GM19025 (cell line): Measurements from ENCODE around the gene GSTA4.

Experiments
- ATAC-seq: cut with Tn5 transposase; IDR thresholded peaks from one replicate; pipeline ENCODE4 v1.9.1; 2021; ENCODE audit warnings: mild to moderate bottlenecking, low read depth, moderate library complexity; ENCODE audit not compliant: unreplicated experiment

The GSTA4 gene, protein sequence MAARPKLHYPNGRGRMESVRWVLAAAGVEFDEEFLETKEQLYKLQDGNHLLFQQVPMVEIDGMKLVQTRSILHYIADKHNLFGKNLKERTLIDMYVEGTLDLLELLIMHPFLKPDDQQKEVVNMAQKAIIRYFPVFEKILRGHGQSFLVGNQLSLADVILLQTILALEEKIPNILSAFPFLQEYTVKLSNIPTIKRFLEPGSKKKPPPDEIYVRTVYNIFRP

DNA sequence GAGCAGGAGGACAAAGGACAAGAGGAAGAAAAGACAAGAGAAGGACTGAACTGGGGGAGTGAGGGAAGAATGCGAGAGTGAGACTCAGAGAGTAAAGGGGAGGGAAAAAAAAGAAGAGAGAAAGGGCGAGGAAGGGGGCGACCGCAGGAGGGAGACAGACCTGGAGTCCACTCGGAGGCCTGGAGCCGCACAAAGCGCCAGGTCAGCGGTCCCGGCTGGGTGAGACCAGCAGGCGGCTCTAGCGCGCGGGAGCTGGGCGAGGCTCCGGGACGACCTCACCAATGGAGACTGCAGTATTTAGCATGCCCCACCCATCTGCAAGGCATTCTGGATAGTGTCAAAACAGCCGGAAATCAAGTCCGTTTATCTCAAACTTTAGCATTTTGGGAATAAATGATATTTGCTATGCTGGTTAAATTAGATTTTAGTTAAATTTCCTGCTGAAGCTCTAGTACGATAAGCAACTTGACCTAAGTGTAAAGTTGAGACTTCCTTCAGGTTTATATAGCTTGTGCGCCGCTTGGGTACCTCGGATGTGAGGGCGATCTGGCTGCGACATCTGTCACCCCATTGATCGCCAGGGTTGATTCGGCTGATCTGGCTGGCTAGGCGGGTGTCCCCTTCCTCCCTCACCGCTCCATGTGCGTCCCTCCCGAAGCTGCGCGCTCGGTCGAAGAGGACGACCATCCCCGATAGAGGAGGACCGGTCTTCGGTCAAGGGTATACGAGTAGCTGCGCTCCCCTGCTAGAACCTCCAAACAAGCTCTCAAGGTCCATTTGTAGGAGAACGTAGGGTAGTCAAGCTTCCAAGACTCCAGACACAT is at the start of gene GSTA4:
Gene GSTA4 (minus strand): TSS at position 196 of the 824 bp plus-strand sequence. CDS start 1,041 bp downstream, outside the sequence.
- ATAC-seq: peak; percentile 97

DNA sequence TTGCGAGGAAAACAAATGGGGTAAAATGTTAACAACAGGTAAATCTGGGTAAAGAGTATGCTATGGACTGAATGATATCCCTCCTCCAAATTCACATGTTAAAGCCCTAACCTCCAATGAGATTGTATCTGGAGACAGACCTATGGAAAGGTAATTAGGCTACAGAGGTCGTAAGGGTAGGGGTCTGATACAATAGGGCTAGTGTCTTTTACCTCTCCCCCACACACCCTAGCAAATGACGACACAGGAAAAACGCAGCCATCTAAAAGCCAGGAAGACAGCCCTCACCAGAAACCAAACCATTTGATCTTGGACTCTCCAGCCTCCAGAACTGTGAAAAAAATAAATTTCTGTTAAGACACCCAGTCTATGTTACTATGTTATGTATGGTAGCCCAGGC is 49.5 kb upstream of the GSTA4 start:
- no peak for ATAC-seq

DNA sequence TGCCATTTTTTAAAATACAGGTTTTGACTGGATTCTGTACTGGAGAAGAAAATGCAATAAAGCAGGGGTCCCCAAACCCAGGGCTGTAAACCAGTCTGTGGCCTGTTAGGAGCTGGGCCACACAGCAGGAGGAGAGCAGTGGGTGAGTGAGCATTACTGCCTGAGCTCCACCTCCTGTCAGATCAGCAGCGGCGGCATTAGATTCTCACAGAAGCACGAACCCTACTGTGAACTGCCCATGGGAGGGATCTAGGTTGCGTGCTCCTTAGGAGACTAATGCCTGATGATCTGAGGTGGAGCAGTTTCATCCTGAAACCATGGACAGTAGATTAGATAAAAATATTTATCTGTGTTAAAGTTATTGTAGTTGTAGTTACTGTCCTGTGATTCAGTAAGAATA is 49.0 kb upstream of the GSTA4 start:
- ATAC-seq: no peak

DNA sequence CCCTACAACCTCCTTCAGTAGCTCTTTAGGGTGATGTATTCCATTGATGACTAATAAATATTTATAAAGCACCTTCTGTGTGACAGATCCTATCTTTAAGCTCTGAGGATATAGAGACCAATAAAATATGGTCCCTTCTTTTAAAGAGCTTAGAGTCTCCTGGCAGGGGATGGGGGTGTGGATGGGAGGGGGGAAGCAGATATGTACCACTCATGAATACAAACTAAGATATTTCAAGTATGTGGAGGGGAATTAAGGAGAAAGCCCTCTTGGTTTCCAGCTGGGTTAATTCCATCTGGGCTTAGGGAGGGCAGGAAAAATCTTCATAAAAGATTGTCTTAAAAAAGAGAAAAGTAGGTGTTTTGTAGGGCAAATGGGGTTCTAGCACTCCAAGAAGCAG is 48.5 kb upstream of the GSTA4 start:
- ATAC-seq: no peak

DNA sequence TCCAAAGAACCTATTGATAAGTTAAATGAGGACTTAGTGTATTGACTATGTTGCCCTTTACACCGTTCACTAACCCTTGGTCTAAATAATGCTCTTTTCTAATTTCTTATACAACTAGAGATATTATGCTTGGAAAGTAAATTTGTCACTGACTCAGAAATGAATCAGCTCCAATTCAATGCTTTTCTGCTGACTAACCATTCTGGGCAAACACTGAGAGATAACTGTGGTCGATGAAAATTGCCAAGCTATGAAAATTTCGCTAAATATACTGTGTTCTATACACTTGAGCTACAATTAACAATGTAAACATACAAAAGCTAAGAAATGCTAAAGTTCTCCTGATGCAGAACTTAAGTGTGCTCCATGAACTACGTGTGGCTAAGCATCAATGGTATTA is 47.0 kb upstream of the GSTA4 start:
- ATAC-seq: no peak

DNA sequence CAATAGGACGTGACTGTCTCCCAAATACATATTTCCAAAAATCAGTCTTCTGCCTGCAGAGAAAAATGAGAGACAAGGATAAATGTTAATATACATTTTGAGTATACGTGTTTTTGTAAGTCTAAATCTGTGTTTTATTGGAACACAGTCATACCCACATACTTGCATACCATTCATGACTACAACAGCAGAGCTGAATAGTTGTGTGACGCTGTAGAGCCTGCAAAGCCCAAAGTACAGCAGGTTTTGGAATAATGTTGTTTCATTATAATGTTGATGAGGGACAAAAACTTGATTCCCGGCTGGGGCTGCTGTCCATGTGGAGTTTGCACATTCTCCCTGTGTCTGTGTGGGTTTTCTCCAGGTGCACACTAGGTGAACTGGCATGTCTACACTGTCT is 46.3 kb upstream of the GSTA4 start:
- ATAC-seq: no peak

DNA sequence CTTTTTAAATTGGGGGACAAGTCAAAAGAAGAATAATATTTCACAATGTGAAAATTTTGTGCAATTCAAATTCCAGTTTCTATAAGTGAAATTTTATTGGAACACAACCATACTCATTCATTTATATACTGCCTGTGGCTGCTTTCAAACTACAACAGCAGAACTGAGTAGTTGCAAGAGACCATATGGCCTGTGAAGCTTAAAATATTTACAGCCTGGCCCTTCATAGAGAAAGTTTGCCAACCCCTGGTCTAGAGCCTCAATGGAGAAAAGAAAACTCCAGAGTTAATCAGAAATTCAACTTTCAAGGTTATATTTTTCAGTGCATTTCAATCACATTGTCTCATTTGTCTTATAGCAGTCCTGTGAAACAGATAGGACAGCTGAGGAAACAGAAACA is 43.5 kb upstream of the GSTA4 start:
- ATAC-seq: no peak

DNA sequence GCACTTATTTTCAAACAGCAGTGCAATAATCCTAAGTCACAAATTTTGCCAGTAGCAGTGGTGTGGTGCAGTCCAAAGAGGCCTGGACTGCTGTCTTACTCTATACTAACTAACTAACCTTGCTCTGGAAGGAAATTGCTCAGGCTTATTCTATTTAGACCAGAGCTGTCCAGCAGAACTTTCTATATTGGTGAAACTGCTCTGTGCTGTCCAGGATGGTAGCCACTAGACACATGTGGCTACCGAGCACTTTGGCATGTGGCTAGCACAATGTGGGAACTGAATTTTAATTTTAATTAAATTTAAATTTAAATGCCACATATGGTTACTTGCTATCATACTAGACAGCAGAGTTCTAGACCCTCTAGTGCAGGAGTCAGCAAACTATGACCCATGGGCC is 43.1 kb upstream of the GSTA4 start:
- ATAC-seq: no peak

DNA sequence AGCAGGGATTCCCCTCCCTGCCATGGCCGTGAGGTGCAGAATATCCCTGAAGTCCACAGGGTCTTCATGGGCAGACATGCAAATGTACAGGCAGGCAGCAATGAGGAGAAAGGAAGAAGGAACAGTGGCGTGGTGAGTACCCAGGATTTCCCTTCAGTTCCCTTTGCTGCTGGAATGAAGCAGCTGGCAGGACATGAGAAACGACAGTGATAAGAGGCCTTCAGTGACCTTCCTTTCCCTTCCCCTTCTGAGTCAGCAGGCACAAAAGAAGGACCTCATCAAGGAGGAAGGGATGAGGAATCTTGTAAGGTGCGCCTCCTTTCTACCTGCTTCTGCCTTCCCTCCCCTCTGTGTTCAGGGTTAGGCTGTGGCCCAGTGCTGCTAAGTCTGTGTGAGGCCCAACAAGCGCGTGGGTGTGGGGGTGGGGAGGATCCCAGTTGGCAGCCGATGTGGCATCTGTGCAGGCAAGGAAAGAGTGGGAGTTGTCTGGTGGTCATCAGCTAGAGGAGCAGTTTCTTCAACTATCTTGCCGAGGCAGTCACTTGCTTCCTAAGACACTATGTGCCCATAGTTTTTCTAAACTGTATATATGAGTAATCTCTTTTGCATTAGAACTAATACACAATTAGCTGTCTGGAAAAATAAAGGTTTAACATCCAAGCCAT is 40.6 kb upstream of the GSTA4 start:
- no peak for ATAC-seq

DNA sequence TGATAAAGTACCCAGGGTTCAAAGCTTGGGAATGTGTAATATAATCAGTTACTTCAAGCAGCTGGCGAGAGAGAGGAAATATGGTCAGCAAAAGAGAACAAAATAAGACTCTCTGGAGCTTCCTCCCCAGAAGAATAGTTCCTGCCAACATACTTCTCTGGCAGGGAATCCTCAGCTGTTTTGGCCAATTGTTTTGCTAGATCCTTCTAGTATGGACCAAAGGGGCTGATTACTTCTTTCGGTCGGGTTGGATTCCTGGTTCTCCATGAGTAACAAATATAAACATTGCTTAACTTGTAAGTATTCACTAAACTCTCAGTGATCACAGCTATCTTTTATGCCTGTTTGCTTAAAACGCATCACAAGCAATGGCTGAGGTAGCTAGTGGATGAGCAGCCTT is 38.7 kb upstream of the GSTA4 start:
- ATAC-seq: no peak

DNA sequence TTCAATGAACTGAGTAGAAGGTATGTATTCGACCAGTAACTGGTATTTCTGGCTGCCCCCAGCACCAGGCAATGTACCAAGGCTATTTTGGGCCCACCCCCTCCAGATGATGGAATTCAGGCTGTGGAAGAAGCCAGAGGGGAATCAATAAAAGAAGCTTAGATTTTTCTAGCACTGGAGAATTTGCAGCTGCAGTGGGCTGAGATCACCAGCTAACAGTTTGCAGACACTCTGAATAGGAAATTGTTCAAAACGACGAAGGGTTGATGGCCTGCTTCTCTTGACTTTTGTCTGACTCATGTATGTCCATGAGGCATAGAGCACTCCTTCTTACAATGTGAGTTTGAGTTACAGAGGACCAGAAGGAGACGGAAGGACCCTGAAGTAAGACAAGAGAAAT is 37.8 kb upstream of the GSTA4 start:
- no peak for ATAC-seq

DNA sequence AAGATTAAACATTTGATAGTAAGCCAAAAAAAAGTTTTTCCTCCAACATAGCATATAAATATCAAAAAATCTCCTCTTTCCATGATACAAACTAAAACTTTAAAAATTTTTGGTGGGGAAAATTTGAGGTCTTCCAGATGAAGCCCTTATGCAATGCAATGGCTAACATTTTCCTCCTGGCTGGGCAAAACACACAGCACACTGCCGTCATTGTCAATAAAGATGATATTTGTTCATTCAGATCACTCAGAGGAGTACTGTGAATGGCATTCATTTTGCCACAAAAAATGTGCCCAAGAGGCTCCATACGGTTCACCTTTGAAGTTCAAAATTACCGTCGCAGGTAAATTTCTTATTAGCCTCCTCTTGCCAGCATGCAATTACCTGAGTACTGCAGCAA is 36.2 kb upstream of the GSTA4 start:
- ATAC-seq: no peak

DNA sequence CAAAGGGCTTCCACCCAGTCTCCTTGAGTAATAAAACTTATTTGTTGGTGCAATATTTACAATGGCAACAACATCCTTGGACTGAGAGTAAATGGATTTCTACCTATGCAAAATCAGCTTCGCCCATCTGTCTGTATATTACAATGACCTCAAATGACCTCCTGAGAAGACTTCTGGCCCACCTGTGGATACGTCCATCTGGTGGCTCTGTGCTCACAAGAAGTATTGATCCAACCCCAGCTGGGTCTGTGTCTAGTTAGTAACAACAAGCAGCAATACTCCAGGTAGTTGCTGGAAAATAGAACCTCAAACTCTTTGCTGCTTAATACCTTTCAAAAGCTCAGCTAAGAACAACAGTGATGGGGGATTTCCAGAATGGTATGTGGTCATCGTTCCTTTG is 34.7 kb upstream of the GSTA4 start:
- ATAC-seq: no peak

DNA sequence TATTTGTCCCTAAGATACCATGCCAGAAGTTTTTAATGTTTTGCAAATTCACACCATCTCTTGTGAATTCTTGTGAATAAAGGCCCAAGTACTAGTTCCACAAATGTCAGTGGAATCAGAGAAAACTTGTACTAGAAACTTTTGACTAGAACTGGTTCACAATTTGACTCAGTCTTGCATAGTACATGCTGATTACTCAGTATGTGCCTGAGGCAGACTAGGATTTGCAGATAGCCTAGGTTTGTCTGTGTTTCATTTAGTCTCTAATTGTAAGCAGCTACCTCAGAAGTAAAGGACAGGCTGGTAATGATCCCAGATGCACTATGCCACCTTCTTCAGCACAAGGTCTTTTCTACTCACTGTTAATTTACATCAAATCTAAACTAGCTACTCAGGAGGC is 34.2 kb upstream of the GSTA4 start:
- ATAC-seq: no peak

DNA sequence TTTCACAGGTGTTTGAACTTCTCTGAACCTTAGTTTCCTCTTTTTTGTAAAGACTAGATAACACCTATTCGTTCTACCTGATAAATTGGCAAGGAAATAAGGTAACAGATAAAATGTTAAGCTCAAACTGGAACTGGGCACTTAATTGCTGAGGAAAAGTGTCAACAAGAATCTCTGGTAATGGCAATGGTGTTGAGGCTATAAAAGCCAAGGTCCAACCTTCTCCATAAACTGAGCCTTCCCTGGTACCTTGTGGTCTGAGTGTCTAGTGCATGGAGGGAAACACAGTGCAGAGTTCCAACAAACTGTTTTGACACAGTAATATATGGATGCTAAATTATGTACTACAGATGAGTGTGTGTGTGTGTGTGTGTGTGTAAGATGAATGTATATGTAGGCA is 33.4 kb upstream of the GSTA4 start:
- ATAC-seq: no peak

DNA sequence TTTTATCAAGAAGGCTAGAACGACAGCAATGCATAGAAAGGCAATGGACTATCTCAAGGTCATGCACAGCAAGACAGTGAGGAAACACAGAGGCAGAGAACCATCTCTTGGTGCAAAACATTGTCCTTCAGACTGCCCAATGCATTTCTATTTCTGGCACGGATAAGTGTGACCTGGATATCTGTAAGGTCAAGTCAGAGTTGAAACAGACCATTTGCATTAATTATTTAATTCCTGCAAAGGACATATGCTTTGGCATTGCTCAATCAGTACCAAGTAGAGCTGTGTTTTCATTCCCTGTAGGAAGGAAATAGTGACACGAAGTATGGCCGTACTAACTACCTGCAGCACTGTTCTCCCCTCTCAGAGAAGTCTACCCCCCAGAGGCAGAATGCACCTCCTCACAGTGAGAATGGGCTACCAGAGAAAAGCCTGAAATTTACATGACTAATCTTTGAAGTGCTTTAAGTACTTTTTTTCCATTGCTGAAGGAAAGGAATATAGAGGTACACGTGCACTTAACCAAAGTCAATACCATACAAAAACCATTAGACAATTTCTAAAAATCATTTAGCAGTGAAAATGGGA is 32.1 kb upstream of the GSTA4 start:
- no peak for ATAC-seq

DNA sequence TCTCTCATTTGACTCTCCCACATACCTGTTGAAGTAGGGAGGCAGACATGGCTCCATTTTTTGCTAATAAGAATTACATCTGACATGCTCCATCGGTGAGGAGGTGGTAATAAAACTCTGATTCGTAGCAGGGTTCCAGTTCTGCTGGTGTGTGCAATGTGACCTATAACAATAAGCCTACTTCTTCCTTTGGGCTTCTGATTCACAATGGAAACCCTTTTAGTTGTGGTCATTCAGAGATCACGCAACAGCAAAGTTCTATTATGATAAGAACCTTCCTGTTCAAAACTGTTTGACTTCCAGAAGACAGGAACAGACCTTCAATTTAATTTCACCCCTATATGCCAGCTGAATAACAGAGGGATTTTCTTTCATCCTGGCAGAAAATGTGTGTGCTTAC is 31.4 kb upstream of the GSTA4 start:
- no peak for ATAC-seq

DNA sequence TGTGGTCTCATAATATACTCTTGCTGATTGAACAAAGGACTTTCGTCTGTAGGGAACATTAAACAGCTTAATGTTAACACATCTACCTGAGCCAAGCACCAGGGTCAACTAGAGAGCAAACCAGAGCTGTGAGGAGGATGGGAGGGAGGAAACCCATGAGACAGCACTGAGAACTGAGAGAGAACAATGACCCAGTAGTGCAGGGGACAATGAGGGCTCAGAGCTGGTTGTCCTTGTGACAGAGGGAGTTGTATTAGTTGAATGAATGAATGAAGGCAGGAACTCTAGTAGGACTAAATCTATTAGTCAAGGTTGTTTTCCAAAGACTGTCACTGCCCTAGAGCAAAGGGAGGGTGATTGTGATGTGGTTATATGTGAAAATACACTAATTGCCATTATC is 28.2 kb upstream of the GSTA4 start:
- no peak for ATAC-seq

DNA sequence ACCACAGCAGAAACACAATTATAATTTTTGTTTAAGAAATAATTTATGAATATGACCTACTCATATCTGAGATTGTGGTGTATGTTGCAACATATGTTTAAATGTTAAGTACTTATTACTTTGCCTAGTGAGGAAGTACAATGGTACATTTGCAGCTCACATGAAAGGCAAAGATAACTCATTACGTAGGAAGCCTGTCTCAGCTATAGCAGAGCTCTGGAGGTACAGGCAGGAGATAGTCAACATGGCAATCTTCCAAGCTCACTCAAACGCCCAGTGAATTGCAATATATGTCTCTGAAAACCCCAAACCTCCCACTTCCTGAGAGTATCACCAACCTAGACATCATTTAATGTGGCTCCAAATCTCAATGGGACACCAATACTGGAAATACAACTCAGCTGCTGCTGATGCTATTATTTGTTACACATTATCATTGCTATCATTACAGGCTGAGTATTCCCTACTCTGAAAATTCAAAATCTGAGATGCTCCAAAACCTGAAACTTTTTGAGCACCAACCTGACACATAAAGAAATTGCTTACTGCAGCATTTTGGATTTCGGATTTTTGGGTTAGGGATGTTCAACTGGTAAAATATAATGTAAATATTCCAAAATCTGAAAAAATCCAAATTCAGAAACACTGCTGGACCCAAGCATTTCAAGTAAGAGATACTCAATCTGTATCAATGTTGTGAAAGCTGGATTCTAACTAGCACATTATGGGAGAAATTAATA is 25.1 kb upstream of the GSTA4 start:
- no peak for ATAC-seq

DNA sequence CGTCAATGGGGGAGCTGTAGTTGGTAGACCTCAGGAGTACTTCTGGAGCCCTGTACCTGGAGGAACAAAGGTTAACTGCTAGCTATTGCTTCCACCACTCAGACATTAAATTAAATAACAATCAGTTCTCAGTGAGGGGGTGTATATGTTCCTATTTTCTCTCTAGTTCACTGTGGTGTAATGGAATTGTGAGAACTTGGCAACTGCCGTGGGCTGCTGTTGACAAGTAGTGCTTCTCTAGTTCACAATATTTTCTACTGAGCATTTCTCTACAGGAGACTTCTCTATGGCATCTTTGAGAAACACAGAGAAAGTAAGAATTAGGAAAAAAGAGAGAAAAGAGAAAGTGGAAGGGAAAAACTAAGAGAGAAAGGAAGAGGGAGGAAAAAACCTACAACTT is 23.4 kb upstream of the GSTA4 start:
- ATAC-seq: no peak

DNA sequence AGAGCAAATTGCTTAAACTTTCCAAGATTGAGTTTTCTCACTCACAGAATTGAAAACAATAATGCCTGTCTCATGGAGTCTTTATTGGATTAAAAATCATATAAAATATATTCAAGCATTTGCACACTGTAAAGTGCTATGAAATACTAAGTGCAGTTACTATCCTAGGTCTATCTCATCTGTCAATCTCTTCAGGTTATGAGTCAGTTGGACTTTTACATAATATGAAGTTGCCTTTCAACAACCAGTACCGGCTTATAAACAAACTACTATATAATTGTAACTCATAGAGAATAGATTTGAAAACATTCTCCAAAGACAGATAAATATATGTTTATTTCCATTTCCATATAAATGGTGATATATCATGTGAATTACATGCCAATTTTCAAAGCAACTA is 20.4 kb upstream of the GSTA4 start:
- no peak for ATAC-seq
